HepG2 (cell line): ENCODE data around the gene CLCN2. TPM values are rescaled to one million over a fixed set of nuclear protein-coding genes. Genes with fewer than 3 reads are reported as not detected.

Source experiments
- ATF6 ChIP-seq: sonication (generic); formaldehyde crosslinking; conservative IDR thresholded peaks from 2 replicates; pipeline ENCODE4 v1.4.0; 2020; ENCODE audit warnings: missing genetic modification reagents
- CEBPB ChIP-seq: IDR thresholded peaks from 2 replicates; pipeline ENCODE4 v1.6.1; 2011; ENCODE audit warnings: low read depth, low read length, improper control_type of control experiment, borderline replicate concordance
- CEBPG ChIP-seq: IDR thresholded peaks from 2 replicates; pipeline ENCODE4 v1.6.1; 2016
- FOXP1 ChIP-seq, 2 experiments: fragments of 450-650 bp in 1 of 2; IDR thresholded peaks; 2 replicates each; pipeline ENCODE4 v1.6.1; 2017 to 2018; ENCODE audit warnings: antibody characterized with exemption in 1 of 2
- KAT2B ChIP-seq: fragments of 150-350 bp; IDR thresholded peaks from 2 replicates; pipeline ENCODE4 v1.6.1; 2014; ENCODE audit warnings: low read depth, low read length, borderline replicate concordance
- MXI1 ChIP-seq: IDR thresholded peaks from 3 replicates; pipeline ENCODE4 v1.6.1; 2012; ENCODE audit warnings: low read depth, low read length, inconsistent platforms, borderline replicate concordance
- PBX2 ChIP-seq: IDR thresholded peaks from 2 replicates; pipeline ENCODE4 v1.6.1; 2016; ENCODE audit warnings: control low read depth
- PHF21A ChIP-seq: sonication (generic); formaldehyde crosslinking; IDR thresholded peaks from 2 replicates; pipeline ENCODE4 v1.5.0; 2020; ENCODE audit warnings: mild to moderate bottlenecking, missing genetic modification reagents
- PITX1 ChIP-seq: sonication (generic); formaldehyde crosslinking; IDR thresholded peaks from 2 replicates; pipeline ENCODE4 v1.5.1; 2020; ENCODE audit warnings: mild to moderate bottlenecking, missing genetic modification reagents
- SALL2 ChIP-seq: sonication (generic); formaldehyde crosslinking; IDR thresholded peaks from 2 replicates; pipeline ENCODE4 v1.8.1; 2023; ENCODE audit warnings: mild to moderate bottlenecking, missing genetic modification reagents, inconsistent platforms
- TBX3 ChIP-seq: fragments of 450-650 bp; IDR thresholded peaks from 2 replicates; pipeline ENCODE4 v1.6.1; 2017; ENCODE audit warnings: antibody characterized with exemption, mild to moderate bottlenecking, inconsistent platforms, borderline replicate concordance
- TIGD3 ChIP-seq: sonication (generic); formaldehyde crosslinking; IDR thresholded peaks from 2 replicates; pipeline ENCODE4 v1.5.1; 2020; ENCODE audit warnings: mild to moderate bottlenecking, missing genetic modification reagents, borderline replicate concordance
- ZBTB26 ChIP-seq: IDR thresholded peaks from 2 replicates; pipeline ENCODE4 v1.6.1; 2016; ENCODE audit warnings: missing compliant biosample characterization, missing genetic modification reagents, borderline replicate concordance
- ZBTB37 ChIP-seq: sonication (generic); formaldehyde crosslinking; IDR thresholded peaks from 2 replicates; pipeline ENCODE4 v1.4.0; 2020; ENCODE audit warnings: mild to moderate bottlenecking, missing genetic modification reagents
- ZBTB7B ChIP-seq: sonication (generic); formaldehyde crosslinking; IDR thresholded peaks from 2 replicates; pipeline ENCODE4 v1.4.0; 2020; ENCODE audit warnings: missing genetic modification reagents
- ZFX ChIP-seq: sonication (generic); formaldehyde crosslinking; IDR thresholded peaks from 2 replicates; pipeline ENCODE4 v1.4.0; 2020; ENCODE audit warnings: mild to moderate bottlenecking, low read depth, missing genetic modification reagents, moderate library complexity
- ZNF10 ChIP-seq: sonication (generic); formaldehyde crosslinking; IDR thresholded peaks from 2 replicates; pipeline ENCODE4 v1.4.0; 2020; ENCODE audit warnings: mild to moderate bottlenecking, low read depth, missing genetic modification reagents, borderline replicate concordance
- ZNF138 ChIP-seq: sonication (generic); formaldehyde crosslinking; IDR thresholded peaks from 2 replicates; pipeline ENCODE4 v1.5.0; 2020; ENCODE audit warnings: mild to moderate bottlenecking, low read depth, missing genetic modification reagents
- ZNF232 ChIP-seq: sonication (generic); formaldehyde crosslinking; IDR thresholded peaks from 2 replicates; pipeline ENCODE4 v1.4.0; 2020; ENCODE audit warnings: missing genetic modification reagents, borderline replicate concordance
- ZNF605 ChIP-seq: sonication (generic); formaldehyde crosslinking; IDR thresholded peaks from 2 replicates; pipeline ENCODE4 v1.8.0; 2022; ENCODE audit warnings: mild to moderate bottlenecking, missing genetic modification reagents
- ZNF766 ChIP-seq: sonication (generic); formaldehyde crosslinking; IDR thresholded peaks from 2 replicates; pipeline ENCODE4 v1.5.0; 2020; ENCODE audit warnings: missing genetic modification reagents, borderline replicate concordance
- ZNF788 ChIP-seq: sonication (generic); formaldehyde crosslinking; IDR thresholded peaks from 2 replicates; pipeline ENCODE4 v1.5.0; 2020; ENCODE audit warnings: mild to moderate bottlenecking, missing genetic modification reagents, borderline replicate concordance
- ZNF879 ChIP-seq: sonication (generic); formaldehyde crosslinking; IDR thresholded peaks from 2 replicates; pipeline ENCODE4 v1.8.1; 2023; ENCODE audit warnings: missing genetic modification reagents
- ZSCAN22 ChIP-seq: sonication (generic); formaldehyde crosslinking; IDR thresholded peaks from 2 replicates; pipeline ENCODE4 v1.4.0; 2020; ENCODE audit warnings: mild to moderate bottlenecking, missing genetic modification reagents
- polyA plus RNA-seq, 8 experiments: library from polyadenylated mRNA; depleted of rRNA in 3 of 8; stranded (reverse) in 7 of 8; unstranded in 1 of 8; fragments of >200 nt; fragmentation: Illumina TruSeq in 4 of 8; extraction: Trizol in 4 of 8; gene quantifications; 2 replicates each; pipeline versions ENCODE4 v1.2.1 to v1.2.3, GENCODE V29; 2011 to 2016; ENCODE audit warnings: low read depth in 4 of 8, missing spikeins in 1 of 8, mixed read lengths in 1 of 8; ENCODE audit not compliant: insufficient read depth in 1 of 8
- total RNA-seq, 5 experiments: library from RNA; depleted of rRNA; stranded (reverse); fragments of >200 nt; fragmentation: Illumina TruSeq; extraction: Trizol; gene quantifications; 2 replicates each; pipeline ENCODE4 v1.2.3, GENCODE V29; 2016; ENCODE audit warnings: low read depth in 1 of 5

The CLCN2 gene
- total and polyA plus RNA-seq, 2 of the 13 experiments (the other 11 are each of a cell fraction or from before 2014, with no cell fraction given) = 11.4 to 13.5 TPM

- TF ChIP-seq ZNF138 (CRISPR knock-in tag) = no peak
- TF ChIP-seq TIGD3 (CRISPR knock-in tag) = no peak
- no peak for TF ChIP-seq FOXP1 (IDR thresholded peaks at IDR 0.05)
- TF ChIP-seq FOXP1 (CRISPR knock-in tag; IDR thresholded peaks at IDR 0.05) = no peak
- no peak for TF ChIP-seq ZNF605 (CRISPR knock-in tag)
- TF ChIP-seq KAT2B = no peak
- peak; percentile 37; the same call in 1 of the 2 replicates for TF ChIP-seq ZFX (CRISPR knock-in tag)
- TF ChIP-seq ZBTB37 = no peak
- no peak for TF ChIP-seq ZNF788 (CRISPR knock-in tag)
- TF ChIP-seq SALL2 = no peak
- no peak for TF ChIP-seq ZNF232
- no peak for TF ChIP-seq ZNF879 (CRISPR knock-in tag)
- TF ChIP-seq PBX2 (CRISPR knock-in tag) = no peak
- no peak for TF ChIP-seq ZNF766 (CRISPR knock-in tag)
- peak; percentile 16; the same call in 1 of the 2 replicates for TF ChIP-seq TBX3
- TF ChIP-seq ATF6 (CRISPR knock-in tag) = no peak
- no peak for TF ChIP-seq ZBTB26
- TF ChIP-seq ZBTB7B = no peak
- peak; percentile 17; the same call in 1 of the 2 replicates for TF ChIP-seq CEBPG (CRISPR knock-in tag)
- no peak for TF ChIP-seq ZSCAN22 (CRISPR knock-in tag)
- TF ChIP-seq PHF21A (CRISPR knock-in tag) = peak; percentile 67
- TF ChIP-seq PITX1 (CRISPR knock-in tag) = 0 out of 2 replicates have a peak, but pooled peaks have one; percentile 53
- TF ChIP-seq ZNF10 = no peak
- TF ChIP-seq MXI1 = no peak
- peak; percentile 67 for TF ChIP-seq CEBPB
Observed at GRCh38 chr3:184366619-184367289, 5.3 kb upstream of the CLCN2 start (continued).
